LNCaP clone FGC (cell line): ENCODE data around the gene KCNQ2.

ENCODE experiments used
- DNase-seq: peaks from one replicate; pipeline ENCODE4 v3.0.0-alpha.2; 2011; ENCODE audit warnings: low read depth
- H3K4me3 ChIP-seq: 2 replicates; pipeline ENCODE4 v1.5.1; 2011; ENCODE audit warnings: mild to moderate bottlenecking, low read depth, low read length, control low read depth
- TF ChIP-seq, protein P1 (sequence below): IDR thresholded peaks from 2 replicates; pipeline ENCODE4 v1.5.1; 2012; ENCODE audit warnings: mild to moderate bottlenecking; ENCODE audit not compliant: control insufficient read depth, insufficient read depth; ENCODE audit errors: extremely low read depth

Gene KCNQ2

DNA sequence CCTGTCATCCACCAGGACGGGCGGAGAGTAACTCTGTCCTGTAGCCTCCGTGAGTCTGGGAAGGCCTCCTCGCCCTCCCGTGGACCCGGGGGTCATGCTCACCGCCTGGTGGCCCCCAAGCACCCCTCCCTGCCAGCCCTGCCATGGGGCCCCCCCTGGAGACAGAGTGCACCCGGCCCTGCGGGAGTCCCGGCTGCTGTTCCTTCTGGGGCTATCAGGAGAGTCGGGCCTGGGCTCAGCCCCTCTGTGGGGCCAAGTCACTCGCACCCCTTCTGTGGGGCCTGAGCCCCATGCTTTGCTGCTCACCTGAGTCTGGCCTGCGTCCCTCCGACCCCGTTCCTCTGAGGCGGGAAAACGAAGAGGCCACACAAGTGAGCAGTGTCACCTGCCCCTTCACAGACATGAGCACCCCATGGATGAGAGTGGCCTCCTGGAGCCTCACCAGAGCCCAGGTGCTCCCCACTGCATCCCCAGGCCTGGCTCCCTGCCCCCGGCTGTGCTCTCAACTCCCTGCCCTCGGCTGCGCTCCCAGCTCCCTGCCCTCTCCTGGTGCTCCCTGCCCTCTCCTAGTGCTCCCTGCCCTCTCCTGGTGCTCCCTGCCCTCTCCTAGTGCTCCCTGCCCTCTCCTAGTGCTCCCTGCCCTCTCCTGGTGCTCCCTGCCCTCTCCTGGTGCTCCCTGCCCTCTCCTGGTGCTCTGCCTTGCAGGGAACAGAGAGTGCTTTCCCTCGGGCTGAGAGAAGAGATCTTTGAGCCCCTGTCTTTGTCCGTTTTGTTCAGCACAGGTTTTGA is 106.7 kb downstream of the KCNQ2 start:
- DNase-seq = no peak
- TF ChIP-seq, protein P1, sequence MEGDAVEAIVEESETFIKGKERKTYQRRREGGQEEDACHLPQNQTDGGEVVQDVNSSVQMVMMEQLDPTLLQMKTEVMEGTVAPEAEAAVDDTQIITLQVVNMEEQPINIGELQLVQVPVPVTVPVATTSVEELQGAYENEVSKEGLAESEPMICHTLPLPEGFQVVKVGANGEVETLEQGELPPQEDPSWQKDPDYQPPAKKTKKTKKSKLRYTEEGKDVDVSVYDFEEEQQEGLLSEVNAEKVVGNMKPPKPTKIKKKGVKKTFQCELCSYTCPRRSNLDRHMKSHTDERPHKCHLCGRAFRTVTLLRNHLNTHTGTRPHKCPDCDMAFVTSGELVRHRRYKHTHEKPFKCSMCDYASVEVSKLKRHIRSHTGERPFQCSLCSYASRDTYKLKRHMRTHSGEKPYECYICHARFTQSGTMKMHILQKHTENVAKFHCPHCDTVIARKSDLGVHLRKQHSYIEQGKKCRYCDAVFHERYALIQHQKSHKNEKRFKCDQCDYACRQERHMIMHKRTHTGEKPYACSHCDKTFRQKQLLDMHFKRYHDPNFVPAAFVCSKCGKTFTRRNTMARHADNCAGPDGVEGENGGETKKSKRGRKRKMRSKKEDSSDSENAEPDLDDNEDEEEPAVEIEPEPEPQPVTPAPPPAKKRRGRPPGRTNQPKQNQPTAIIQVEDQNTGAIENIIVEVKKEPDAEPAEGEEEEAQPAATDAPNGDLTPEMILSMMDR = no peak
- H3K4me3 ChIP-seq = no peak overlapping the region

DNA sequence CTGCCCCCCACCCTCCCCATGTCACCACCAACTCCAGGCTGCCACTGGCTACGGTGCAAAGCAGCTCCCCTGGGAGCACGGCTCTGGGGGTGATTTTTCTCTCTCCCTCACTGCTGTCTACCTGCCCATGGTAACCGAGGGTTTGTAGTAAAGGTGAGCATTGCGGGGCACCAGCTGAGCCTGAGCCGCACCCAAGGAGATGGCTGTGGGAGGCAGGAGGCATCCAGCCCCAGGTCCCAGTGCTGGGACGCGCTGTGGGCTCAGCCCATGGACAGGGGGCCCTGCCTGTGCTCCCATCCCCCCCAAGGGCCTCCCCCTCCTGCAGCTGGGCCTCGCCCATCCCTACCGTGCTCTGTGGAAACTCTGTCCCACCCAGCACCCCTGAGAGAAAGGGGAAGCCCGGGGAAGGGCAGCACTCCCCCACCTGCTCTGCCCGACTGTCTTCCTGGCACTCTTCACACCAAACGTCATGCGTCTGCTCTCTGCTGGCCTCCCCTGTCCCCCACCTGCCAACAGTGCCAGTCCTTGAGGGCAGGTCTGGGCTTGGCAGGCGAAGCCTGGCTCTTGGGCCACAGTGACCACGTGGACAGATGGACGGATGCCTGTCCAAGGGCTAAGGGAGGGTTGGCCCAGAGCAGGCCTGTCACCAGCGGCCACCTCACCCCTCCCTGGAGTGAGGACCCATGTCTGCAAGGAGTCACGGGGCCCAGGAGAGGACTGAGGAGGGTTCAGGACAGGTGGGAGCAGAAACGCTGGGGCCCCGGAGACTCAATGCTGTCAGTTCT is 107.5 kb downstream of the KCNQ2 start:
- TF ChIP-seq, protein P1 = no peak
- H3K4me3 ChIP-seq = no peak overlapping the region
- no peak for DNase-seq

GRCh38 chr20:63363981-63364561 is 108.4 kb downstream of the KCNQ2 start:
- no peak overlapping the region for H3K4me3 ChIP-seq
- no peak for DNase-seq

DNA sequence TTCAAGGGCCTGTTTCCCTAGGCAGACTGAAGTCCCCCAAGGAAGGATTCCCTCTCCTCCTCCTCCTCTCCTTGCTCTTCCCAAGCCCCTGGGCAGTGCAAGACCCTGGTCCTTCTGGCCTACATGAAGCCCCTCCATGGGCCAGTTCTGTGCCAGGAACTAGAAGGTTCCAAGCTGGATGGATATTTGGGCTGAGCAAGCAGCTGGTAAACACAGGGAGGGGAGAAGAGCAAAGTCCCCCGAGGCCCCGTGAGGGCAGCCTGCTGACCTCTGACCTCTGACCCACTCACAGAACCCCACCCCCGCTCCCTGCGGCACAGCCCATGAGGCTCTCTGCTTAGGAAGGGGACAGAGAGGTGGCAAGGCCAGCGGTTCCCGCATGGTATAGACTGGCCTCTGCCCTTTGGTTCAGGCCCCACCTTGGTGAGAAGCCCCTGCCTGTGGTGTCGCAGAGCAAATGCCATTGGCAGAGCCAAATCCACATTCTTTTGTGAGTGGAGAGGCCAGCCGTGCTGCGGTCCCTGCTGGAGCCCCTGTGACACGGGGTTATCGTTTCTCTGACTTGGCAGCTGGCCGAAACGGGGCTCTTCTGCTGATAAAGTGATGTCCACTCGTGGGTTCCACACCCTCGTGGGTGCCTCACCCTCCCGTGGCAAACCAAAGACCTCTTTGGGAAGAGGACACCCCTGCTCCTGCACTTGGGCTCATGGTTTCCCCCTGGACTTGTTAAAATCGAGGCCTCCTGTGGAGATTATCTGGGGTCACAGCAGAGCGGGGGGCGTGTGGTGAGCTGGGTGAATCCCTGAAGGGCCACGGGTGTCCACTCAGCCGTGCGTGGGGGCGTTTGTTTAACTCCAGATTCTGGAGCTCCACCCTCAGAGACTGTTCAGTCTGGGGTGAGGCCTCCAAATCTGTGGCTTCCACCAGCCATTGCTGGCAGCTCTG is 109.2 kb downstream of the KCNQ2 start:
- TF ChIP-seq, protein P1 = no peak
- no peak overlapping the region for H3K4me3 ChIP-seq
- no peak for DNase-seq

More at GRCh38 chr20:63363981-63364561, 108.4 kb downstream of the KCNQ2 start:
- TF ChIP-seq, protein P1 = no peak

- no peak overlapping the region for H3K4me3 ChIP-seq
- DNase-seq = no peak
- TF ChIP-seq, protein P1 = no peak
These were observed 109.9 kb downstream of the KCNQ2 start for GRCh38 chr20:63362436-63363009.
